NB4 (cell line): ENCODE data around the gene SOHLH1.

Experiments used
- DNase-seq: peaks from one replicate; pipeline ENCODE4 v3.0.0; 2010; ENCODE audit warnings: low read depth
- H3K4me3 ChIP-seq: one replicate; pipeline ENCODE4 v1.5.1; 2011; ENCODE audit warnings: mild to moderate bottlenecking, low read depth, low read length, moderate library complexity
- CTCF ChIP-seq: IDR thresholded peaks from one replicate; pipeline ENCODE4 v1.5.1; 2012; ENCODE audit warnings: low read depth, low read length
- MYC ChIP-seq: IDR thresholded peaks from 2 replicates; pipeline ENCODE4 v1.6.1; 2011; ENCODE audit warnings: low read depth, low read length
- POLR2A ChIP-seq: IDR thresholded peaks from 2 replicates; pipeline ENCODE4 v1.6.1; 2011; ENCODE audit warnings: mild to moderate bottlenecking; ENCODE audit not compliant: insufficient read length; ENCODE audit errors: extremely low read depth
- TF ChIP-seq, protein P1 (sequence below): IDR thresholded peaks from 2 replicates; pipeline ENCODE4 v1.6.1; 2011; ENCODE audit warnings: low read depth, low read length

The SOHLH1 gene

DNA sequence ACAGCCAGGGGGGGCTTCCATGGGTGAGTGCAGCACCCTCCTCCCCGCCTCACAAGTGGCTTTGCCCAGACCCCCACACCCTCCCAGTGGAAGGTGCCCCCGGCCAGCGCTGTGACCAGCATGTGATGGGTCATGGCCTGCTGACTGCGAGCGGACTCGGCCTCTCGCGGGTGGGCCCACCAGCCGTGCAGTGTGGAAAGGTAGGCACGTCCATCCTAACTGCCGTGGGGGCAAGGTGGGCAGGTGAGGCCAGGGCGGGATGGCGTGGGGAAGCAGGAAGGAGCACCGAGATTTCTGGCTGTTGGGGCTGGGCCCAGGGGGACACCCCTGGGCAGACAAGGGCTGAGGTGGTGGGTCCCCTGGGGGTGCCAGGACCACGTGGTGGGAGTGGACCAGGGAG, 12.1 kb downstream of the SOHLH1 start:
- no peak for DNase-seq
- no peak overlapping the region for H3K4me3 ChIP-seq
- TF ChIP-seq, protein P1, sequence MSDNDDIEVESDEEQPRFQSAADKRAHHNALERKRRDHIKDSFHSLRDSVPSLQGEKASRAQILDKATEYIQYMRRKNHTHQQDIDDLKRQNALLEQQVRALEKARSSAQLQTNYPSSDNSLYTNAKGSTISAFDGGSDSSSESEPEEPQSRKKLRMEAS: no peak
- TF ChIP-seq POLR2A: no peak
- TF ChIP-seq MYC: no peak
- no peak for TF ChIP-seq CTCF

DNA sequence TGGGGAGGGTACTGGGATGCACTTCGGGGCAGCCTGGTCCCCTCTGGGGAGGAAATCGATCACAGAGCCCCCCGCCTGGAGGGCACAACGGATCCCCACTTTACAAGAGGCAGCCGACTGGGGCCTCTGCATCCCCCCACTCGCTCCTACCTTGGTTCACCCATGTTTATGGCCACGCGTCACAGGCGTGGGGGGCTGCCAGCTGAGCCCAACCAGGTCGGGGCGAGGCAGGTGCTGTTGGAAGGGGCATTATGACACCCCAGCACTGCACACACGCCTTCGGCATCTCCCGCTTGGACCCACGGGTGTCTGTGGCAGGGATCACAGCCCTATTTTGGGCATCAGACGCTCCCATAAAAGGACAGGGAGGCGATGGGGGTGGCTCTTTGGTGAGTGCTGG, 14.6 kb downstream of the SOHLH1 start:
- no peak for DNase-seq
- H3K4me3 ChIP-seq: no peak overlapping the region
- TF ChIP-seq CTCF (no peak), MYC (no peak), POLR2A (no peak)
- TF ChIP-seq, protein P1: no peak

DNA sequence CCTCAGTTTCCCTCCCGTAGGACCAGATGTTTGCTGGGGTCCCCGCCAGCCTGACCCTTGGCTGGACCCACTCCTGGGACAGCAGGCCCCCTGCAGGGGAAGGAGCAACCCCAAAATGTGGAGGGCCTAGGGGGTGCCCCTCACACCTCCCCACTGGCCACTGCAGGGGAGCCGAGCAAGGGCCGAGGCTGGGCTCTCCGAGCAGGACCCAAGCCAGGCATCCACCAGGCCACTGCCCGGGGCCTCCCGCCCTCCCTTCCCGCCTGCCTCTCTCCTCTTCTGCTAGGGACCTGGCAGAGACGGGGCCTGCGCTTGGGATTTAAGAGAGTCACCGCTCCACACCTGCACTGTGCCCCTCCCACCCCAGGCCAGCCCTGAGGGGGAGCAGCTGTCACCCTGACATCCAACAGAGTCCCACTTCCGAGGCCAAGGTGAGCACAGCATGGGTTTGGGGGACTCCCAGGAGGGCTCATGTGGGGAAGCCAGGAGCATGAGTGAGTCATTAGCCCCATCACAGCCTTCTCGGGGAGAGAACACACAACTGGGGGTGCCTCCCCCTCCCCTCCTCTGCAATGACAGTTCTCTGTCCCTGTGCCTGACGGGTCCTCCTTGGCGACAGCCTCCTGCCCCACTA, 15.8 kb downstream of the SOHLH1 start:
- no peak for DNase-seq
- TF ChIP-seq, protein P1: no peak
- TF ChIP-seq POLR2A (no peak), MYC (no peak), CTCF (no peak)

DNA sequence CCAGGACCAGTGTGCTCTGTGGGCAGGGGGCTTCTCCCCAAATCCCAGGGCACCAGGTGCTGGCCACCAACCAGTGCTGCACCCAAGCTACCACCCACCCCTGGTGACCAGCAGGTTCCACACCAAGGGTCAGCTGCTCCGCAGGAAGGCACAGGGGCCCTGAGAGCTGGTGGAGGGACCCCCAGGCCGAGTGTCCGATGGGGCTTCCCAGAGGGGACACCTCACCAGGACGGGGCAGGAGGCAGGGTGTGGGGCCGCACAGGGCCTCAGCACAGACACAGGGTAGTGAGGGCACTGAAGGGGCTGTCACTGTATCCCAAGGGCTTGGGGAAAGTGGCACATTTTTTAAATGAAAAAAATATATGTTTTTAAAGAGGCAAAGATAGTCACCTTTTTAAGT, 18.1 kb downstream of the SOHLH1 start:
- no peak for TF ChIP-seq POLR2A
- TF ChIP-seq, protein P1: no peak
- no peak for TF ChIP-seq CTCF
- TF ChIP-seq MYC: no peak

More for the DNA sequence above, 15.8 kb downstream of the SOHLH1 start:
- no peak overlapping the region for H3K4me3 ChIP-seq

GRCh38 chr9:135680056-135680455, 19.2 kb downstream of the SOHLH1 start:
- DNase-seq: no peak
- TF ChIP-seq, protein P1: no peak
- TF ChIP-seq CTCF: no peak
- TF ChIP-seq MYC: no peak
- no peak for TF ChIP-seq POLR2A
- no peak overlapping the region for H3K4me3 ChIP-seq

More for the DNA sequence above, 18.1 kb downstream of the SOHLH1 start:
- DNase-seq: no peak
- no peak overlapping the region for H3K4me3 ChIP-seq
